Measurements from ENCODE around the gene USP25. TPM values are rescaled to one million over a fixed set of nuclear protein-coding genes. Genes with fewer than 3 reads are reported as not detected.

Gene USP25
- total RNA-seq, 1 donor from 2014 or later: 29.0 TPM

GRCh38 chr21:15848634-15849560 is 119.1 kb downstream of the USP25 start:
- no peaks in the 10 kb centered on the region for H3K9me3 Mint-ChIP-seq
- H3K4me3 Mint-ChIP-seq: no peak overlapping the region
- peaks cover 2% of the 10 kb centered on the region for H3K4me1 Mint-ChIP-seq
- peaks cover 6% of the 10 kb centered on the region for H3K36me3 Mint-ChIP-seq (ENCODE audit: low read depth)
- no peak for DNase-seq
- H3K27ac Mint-ChIP-seq: no peak overlapping the region
- intact Hi-C loops (cut with micrococcal nuclease): no loop called here
- H3K27me3 Mint-ChIP-seq: no peaks in the 10 kb centered on the region

DNA sequence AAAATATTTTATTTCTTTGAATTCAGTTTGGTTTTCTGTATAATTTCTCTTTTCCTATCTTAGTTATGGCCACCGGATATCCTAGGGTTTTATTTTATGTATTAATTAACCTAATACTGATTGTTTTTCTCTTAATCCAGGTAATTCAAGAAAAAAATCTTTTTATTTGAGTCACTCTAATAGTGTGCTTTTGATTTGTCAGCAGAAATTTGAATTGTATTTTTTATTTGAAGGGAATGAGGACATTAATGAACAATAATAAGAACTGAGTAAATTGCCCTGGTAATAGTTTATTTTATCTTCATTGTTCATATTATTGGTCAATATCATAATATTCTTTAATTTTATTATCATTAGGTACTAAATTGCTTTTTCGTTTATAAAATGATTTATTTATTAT is 120.1 kb downstream of the USP25 start:
- no peak overlapping the region for H3K27ac Mint-ChIP-seq
- DNase-seq: no peak
- no peaks in the 10 kb centered on the region for H3K27me3 Mint-ChIP-seq
- peaks cover 12% of the 10 kb centered on the region for H3K36me3 Mint-ChIP-seq (ENCODE audit: low read depth)
- intact Hi-C loops (cut with micrococcal nuclease): no loop called here
- H3K9me3 Mint-ChIP-seq: no peaks in the 10 kb centered on the region
- H3K4me3 Mint-ChIP-seq: no peak overlapping the region
- peaks cover 4% of the 10 kb centered on the region for H3K4me1 Mint-ChIP-seq

GRCh38 chr21:15850645-15851044 is 120.9 kb downstream of the USP25 start:
- no peak overlapping the region for H3K27ac Mint-ChIP-seq
- H3K27me3 Mint-ChIP-seq: no peaks in the 10 kb centered on the region
- H3K4me3 Mint-ChIP-seq: no peak overlapping the region
- H3K4me1 Mint-ChIP-seq: peaks cover 4% of the 10 kb centered on the region
- no peaks in the 10 kb centered on the region for H3K9me3 Mint-ChIP-seq
- intact Hi-C loops (cut with micrococcal nuclease): no loop called here
- H3K36me3 Mint-ChIP-seq (ENCODE audit: low read depth): peaks cover 12% of the 10 kb centered on the region
- DNase-seq: no peak

GRCh38 chr21:15852146-15852545 is 122.4 kb downstream of the USP25 start:
- Mint-ChIP-seq H3K36me3 (ENCODE audit: low read depth) (peaks cover 17% of the 10 kb centered on the region), H3K9me3 (no peaks in the 10 kb centered on the region), H3K27ac (no peak overlapping the region), H3K27me3 (no peaks in the 10 kb centered on the region), H3K4me3 (no peak overlapping the region), H3K4me1 (peaks cover 2% of the 10 kb centered on the region)
- intact Hi-C loops (cut with micrococcal nuclease): no loop called here
- DNase-seq: no peak

GRCh38 chr21:15853126-15853525 is 123.3 kb downstream of the USP25 start:
- Mint-ChIP-seq H3K4me3 (no peak overlapping the region), H3K36me3 (ENCODE audit: low read depth) (peaks cover 19% of the 10 kb centered on the region), H3K9me3 (no peaks in the 10 kb centered on the region), H3K27me3 (no peaks in the 10 kb centered on the region), H3K4me1 (peaks cover 6% of the 10 kb centered on the region), H3K27ac (no peak overlapping the region)
- DNase-seq: no peak
- intact Hi-C loops (cut with micrococcal nuclease): no loop called here

DNA sequence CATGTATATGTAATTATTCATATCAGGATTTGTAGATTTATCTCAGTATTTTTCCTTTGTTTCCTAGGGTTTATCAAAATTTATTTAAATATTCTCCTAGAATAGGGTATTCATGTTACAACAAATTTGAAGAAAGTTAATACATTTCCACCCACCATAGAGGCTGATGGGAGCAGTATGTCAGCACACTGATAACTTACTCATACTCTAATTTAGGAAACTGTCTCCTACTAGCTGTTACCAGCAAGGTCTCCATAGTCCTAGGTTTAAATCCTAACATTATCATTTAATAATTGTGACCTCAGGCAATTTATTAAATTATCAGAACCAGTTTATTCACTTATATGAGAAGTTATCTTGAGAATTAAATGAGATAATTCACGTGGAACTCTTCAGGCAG is 127.0 kb downstream of the USP25 start:
- H3K27ac Mint-ChIP-seq: no peak overlapping the region
- H3K4me1 Mint-ChIP-seq: peaks cover 6% of the 10 kb centered on the region
- no peaks in the 10 kb centered on the region for H3K27me3 Mint-ChIP-seq
- no peaks in the 10 kb centered on the region for H3K9me3 Mint-ChIP-seq
- intact Hi-C loops (cut with micrococcal nuclease): no loop called here
- H3K4me3 Mint-ChIP-seq: no peak overlapping the region
- no peak for DNase-seq
- peaks cover 13% of the 10 kb centered on the region for H3K36me3 Mint-ChIP-seq (ENCODE audit: low read depth)

GRCh38 chr21:15857740-15858139 is 128.0 kb downstream of the USP25 start:
- Mint-ChIP-seq H3K4me1 (peaks cover 6% of the 10 kb centered on the region), H3K36me3 (ENCODE audit: low read depth) (peaks cover 13% of the 10 kb centered on the region), H3K27ac (no peak overlapping the region), H3K9me3 (no peaks in the 10 kb centered on the region), H3K27me3 (no peaks in the 10 kb centered on the region), H3K4me3 (no peak overlapping the region)
- no peak for DNase-seq
- intact Hi-C loops (cut with micrococcal nuclease): no loop called here

DNA sequence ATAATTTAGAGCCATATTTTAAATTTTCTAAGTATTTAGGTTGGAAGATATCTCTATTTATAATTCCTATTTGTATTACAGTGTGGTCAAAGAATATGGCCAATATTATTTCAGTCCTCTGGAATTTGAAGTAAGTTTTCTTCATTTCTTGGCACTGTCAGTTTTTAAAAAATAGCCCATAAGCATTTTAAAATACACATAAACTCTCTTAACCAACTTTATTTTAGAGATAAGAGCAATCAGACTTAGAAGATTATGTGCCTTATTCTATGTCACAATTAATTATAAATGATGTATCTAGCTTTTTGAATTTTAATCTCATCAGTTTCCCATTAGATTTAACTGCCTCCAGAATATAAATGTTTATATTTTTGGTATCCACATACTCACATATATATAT is 130.8 kb downstream of the USP25 start:
- no peaks in the 10 kb centered on the region for H3K9me3 Mint-ChIP-seq
- H3K27ac Mint-ChIP-seq: no peak overlapping the region
- peaks cover 4% of the 10 kb centered on the region for H3K4me1 Mint-ChIP-seq
- H3K27me3 Mint-ChIP-seq: no peaks in the 10 kb centered on the region
- DNase-seq: no peak
- no peak overlapping the region for H3K4me3 Mint-ChIP-seq
- intact Hi-C loops (cut with micrococcal nuclease): no loop called here
- H3K36me3 Mint-ChIP-seq (ENCODE audit: low read depth): peaks cover 15% of the 10 kb centered on the region

DNA sequence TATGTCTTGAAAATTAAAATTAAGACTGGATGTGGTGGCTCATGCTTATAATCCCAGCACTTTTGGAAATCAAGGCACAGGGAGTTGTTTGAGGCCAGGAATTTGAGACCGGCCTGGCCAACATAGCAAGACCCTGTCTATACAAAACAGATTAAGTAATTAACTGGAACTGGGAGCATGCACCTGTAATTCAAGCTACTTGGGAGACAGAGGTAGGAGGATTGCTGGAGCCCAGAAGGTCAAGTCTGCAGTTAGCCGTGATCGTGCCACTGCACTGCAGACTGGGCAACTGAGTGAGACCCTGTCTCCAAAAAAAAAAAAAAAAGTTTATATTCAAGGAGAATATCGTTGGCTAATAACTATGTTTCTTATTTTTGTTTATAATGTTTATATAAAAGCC is 139.2 kb downstream of the USP25 start:
- Mint-ChIP-seq H3K27me3 (no peaks in the 10 kb centered on the region), H3K4me3 (no peak overlapping the region), H3K36me3 (ENCODE audit: low read depth) (peaks cover 24% of the 10 kb centered on the region), H3K4me1 (no peaks in the 10 kb centered on the region), H3K27ac (no peak overlapping the region), H3K9me3 (no peaks in the 10 kb centered on the region)
- no peak for DNase-seq
- intact Hi-C loops (cut with micrococcal nuclease): no loop called here

DNA sequence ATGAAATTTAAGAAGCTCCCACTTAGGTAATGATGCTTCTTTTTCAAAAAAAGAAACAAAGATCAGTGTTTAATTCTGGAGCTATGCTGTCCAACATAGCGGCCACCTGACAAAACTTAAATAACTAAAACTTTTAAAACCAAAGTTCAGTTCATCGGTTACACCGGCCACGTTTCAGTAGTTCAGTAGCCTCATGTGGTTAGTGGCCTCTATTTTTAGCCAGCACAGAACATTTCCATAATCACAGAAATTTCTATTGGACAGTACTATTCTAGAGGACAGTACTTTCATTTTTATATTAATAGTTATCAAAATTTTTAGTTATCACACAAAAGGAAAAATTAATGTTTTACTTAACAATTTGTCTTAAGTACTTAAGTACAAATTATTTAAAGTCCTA is 141.0 kb downstream of the USP25 start:
- Mint-ChIP-seq H3K4me3 (no peak overlapping the region), H3K4me1 (no peaks in the 10 kb centered on the region), H3K9me3 (peaks cover 3% of the 10 kb centered on the region), H3K27ac (no peak overlapping the region), H3K36me3 (ENCODE audit: low read depth) (peaks cover 33% of the 10 kb centered on the region), H3K27me3 (no peaks in the 10 kb centered on the region)
- DNase-seq: no peak
- intact Hi-C loops (cut with micrococcal nuclease): no loop called here

GRCh38 chr21:15872236-15872635 is 142.5 kb downstream of the USP25 start:
- Mint-ChIP-seq H3K9me3 (peaks cover 3% of the 10 kb centered on the region), H3K4me1 (no peaks in the 10 kb centered on the region), H3K4me3 (no peak overlapping the region), H3K27me3 (no peaks in the 10 kb centered on the region), H3K27ac (no peak overlapping the region), H3K36me3 (ENCODE audit: low read depth) (peaks cover 30% of the 10 kb centered on the region)
- intact Hi-C loops (cut with micrococcal nuclease): no loop called here
- DNase-seq: no peak

DNA sequence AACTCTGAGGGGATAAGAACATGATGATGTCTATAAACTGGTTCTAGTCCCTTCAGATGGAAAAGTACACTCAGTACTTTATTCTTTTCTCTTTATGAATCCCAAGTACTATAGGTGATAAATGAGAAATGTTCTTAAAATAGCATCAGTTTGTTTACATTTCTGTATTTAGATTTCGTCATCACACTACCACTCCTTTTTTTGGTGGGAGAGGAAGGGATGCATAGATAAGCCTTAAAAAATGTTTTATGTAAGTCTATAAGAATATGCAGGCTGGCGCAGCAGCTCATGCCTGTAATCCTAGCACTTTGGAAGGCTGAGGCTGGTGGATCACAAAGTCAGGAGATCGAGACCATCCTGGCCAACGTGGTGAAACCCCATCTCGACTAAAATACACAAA is 144.8 kb downstream of the USP25 start:
- peaks cover 3% of the 10 kb centered on the region for H3K9me3 Mint-ChIP-seq
- no peaks in the 10 kb centered on the region for H3K4me1 Mint-ChIP-seq
- intact Hi-C loops (cut with micrococcal nuclease): no loop called here
- H3K27ac Mint-ChIP-seq: no peak overlapping the region
- no peak for DNase-seq
- peaks cover 33% of the 10 kb centered on the region for H3K36me3 Mint-ChIP-seq (ENCODE audit: low read depth)
- no peaks in the 10 kb centered on the region for H3K27me3 Mint-ChIP-seq
- H3K4me3 Mint-ChIP-seq: no peak overlapping the region

DNA sequence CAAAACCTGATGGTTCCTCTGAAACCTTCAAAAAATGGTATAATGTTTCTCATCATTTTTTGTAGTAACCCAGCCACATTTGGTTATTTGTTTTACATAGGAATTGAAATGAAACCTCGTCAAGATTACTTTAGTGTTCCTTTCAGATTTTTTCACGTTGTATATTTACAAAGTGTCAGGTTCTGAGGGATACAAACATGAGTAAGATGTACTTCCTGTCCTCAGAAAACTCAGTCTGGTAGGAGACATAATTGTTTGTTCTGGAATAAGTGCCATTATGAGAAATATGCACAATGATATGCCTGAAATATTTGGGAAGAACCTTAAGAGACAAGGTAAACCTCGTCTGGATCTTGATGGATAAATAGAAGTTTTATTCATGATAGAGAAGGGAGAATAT is 145.5 kb downstream of the USP25 start:
- H3K9me3 Mint-ChIP-seq: peaks cover 4% of the 10 kb centered on the region
- DNase-seq: no peak
- no peak overlapping the region for H3K27ac Mint-ChIP-seq
- H3K36me3 Mint-ChIP-seq (ENCODE audit: low read depth): peaks cover 34% of the 10 kb centered on the region
- intact Hi-C loops (cut with micrococcal nuclease): no loop called here
- no peak overlapping the region for H3K4me3 Mint-ChIP-seq
- H3K4me1 Mint-ChIP-seq: no peaks in the 10 kb centered on the region
- no peaks in the 10 kb centered on the region for H3K27me3 Mint-ChIP-seq

GRCh38 chr21:15893902-15894301 is 164.1 kb downstream of the USP25 start:
- no peak for DNase-seq
- Mint-ChIP-seq H3K4me3 (no peak overlapping the region), H3K36me3 (ENCODE audit: low read depth) (no peaks in the 10 kb centered on the region), H3K27me3 (no peaks in the 10 kb centered on the region), H3K9me3 (peaks cover 4% of the 10 kb centered on the region), H3K4me1 (no peaks in the 10 kb centered on the region), H3K27ac (no peak overlapping the region)
- intact Hi-C loops (cut with micrococcal nuclease): no loop called here

GRCh38 chr21:15894596-15894995 is 164.8 kb downstream of the USP25 start:
- Mint-ChIP-seq H3K27ac (no peak overlapping the region), H3K36me3 (ENCODE audit: low read depth) (no peaks in the 10 kb centered on the region), H3K4me1 (no peaks in the 10 kb centered on the region), H3K4me3 (no peak overlapping the region), H3K9me3 (peaks cover 8% of the 10 kb centered on the region), H3K27me3 (no peaks in the 10 kb centered on the region)
- DNase-seq: no peak
- intact Hi-C loops (cut with micrococcal nuclease): no loop called here

Data from activated CD4-positive, alpha-beta T cell treated with anti-CD3 and anti-CD28 coated beads, Interleukin-2, amount 10 ng/mL, durations not matched to agents 24 days and 14 days (primary cell).